NOMO-1 treated with dmso at 0.1 percent for 144 hours (cell line): ENCODE data around the gene RALY.

ENCODE experiments used
- DNase-seq: peaks from one replicate; lab custom pipeline; 2025; ENCODE audit not compliant: unreplicated experiment; lab: John Stamatoyannopoulos, UW

The RALY gene

GRCh38 chr20:34075647-34076046 is 81.9 kb downstream of the RALY start:
- no peak for DNase-seq

GRCh38 chr20:34076952-34077351 is 83.2 kb downstream of the RALY start:
- no peak for DNase-seq

- no peak for DNase-seq
Measured at GRCh38 chr20:34078540-34078939, 84.8 kb downstream of the RALY start.

DNA sequence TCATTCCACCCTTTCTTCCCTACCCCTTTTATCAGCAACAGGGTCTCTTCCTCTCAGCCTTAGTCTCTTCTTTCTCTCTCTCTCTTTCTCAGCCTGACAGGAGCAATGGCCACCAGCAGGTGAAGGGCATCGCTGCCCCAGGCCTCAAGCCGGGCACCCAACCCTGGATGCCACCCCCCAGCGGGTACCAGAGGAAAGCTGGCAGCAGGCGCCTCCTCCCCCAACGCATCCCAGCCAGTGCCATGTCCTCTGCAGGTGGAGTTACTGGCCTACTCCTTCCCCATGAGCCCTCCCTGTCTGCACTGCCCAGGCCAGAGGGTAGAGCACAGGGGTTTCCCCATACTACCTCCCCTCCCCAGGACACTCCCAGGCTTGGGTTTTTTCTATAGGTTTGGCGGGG is 86.1 kb downstream of the RALY start:
- DNase-seq, result no peak

DNA sequence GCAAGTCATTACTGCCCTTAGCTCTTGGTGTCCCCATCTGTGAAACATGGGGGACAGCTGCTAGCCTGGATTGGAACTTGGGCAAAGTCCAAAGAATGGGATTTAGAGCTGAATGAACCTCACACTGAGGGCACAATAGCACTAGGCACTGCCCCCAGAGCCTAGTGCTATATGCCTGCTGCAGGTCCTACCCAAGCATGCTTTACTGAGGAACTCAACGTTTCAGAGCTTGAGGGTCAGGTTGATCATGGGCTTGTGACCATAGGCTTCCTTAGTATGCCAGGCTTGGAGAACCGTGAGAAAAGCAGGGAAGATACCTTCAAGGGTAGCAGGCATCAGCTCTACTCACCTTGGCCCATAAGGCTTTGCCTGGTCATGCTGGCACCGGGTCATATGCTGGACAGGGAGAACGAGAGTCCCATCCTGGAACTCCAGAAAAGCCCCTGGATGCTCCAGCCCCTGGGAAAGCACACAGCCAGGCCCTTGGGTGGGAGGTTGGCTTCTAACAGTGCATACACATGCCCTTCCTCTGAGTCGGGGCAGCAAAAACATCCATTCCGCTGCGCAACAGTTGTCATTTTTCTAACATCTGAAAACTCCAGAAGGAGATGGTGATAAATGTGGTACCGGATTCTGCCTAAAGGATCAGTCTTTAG is 88.6 kb downstream of the RALY start:
- no peak for DNase-seq

DNA sequence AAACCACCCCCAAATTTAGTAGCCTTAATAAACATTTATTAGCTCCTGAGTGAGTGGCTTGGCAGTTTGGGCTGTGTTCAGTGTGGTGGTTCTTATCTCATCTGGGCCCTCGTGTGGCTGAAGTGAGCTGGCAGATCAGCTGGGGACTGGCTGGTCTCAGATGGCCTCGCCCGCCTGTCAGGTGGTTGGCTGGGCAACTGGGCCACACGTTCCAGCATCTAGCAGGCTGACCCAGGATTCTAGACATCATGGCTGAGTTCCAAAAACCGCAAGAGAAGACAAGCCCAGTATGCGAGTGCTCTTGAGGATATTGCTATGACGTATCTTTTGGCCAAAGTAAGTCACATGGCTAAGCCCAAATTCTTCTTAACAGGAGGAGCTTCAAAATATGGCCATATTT is 89.4 kb downstream of the RALY start:
- DNase-seq, result no peak

DNA sequence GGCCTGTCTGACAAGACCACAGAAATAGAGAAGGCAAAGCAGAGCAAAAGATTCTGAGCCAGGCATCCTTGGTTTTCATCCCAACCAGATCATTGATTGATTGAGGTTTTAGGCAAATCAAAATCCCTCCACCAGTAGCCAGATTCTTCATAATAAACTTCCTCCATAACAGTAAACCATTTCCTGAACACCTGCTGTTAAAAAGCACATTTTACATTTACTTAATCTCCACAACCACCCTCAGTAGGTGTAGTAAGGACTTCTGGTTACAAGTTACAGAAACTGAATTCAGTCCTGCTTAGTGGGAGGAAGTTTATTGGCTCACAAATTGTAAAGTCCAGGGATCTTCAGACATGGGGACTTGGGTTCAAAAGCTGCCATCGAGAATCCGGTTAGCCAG is 90.1 kb downstream of the RALY start:
- DNase-seq, result no peak

- DNase-seq, result no peak
Measured at GRCh38 chr20:34084227-34084923, 90.7 kb downstream of the RALY start.

GRCh38 chr20:34085544-34086040 is 91.9 kb downstream of the RALY start:
- no peak for DNase-seq

DNA sequence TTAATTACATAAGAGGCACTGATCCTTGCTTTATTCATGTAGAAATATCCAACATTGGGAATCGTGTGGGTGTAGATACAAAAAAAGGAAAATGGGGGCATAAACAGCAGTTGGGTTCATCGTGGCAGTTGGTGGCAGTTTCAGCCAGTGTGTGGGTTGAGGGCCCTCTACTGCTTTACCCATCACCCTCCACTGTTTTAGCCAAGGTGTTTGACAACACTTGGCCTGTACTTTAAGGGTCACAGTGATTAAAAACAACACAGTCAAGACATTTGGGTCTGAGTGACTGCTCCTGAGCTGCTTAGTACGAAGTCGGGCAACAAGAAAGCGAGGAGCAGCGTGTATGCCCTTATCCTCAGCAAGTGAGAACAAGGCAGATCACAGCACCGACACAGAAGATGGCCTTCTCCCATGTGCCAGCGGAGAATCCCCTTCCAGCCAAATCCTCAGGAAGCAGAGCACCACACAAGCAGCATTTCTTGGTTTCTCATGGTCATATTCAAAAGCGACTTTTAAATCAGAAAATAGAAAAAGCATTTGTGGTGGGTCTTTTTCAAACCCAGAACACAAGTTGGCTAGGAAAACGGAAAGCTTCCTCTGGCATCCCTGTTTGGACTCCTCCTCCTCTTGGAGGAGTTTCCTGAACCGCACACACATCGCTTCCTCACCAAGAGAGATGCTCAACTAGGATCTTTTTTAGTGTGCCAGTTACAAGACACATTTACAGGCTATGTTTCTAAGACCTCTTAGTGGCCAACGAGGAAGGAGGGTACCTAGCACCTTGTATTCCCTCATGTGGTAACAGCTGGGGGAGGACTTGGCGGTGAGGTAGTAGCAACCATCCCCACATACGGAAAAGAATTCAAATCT is 94.8 kb downstream of the RALY start:
- DNase-seq, result no peak

GRCh38 chr20:34089175-34089479 is 95.4 kb downstream of the RALY start:
- no peak for DNase-seq

DNA sequence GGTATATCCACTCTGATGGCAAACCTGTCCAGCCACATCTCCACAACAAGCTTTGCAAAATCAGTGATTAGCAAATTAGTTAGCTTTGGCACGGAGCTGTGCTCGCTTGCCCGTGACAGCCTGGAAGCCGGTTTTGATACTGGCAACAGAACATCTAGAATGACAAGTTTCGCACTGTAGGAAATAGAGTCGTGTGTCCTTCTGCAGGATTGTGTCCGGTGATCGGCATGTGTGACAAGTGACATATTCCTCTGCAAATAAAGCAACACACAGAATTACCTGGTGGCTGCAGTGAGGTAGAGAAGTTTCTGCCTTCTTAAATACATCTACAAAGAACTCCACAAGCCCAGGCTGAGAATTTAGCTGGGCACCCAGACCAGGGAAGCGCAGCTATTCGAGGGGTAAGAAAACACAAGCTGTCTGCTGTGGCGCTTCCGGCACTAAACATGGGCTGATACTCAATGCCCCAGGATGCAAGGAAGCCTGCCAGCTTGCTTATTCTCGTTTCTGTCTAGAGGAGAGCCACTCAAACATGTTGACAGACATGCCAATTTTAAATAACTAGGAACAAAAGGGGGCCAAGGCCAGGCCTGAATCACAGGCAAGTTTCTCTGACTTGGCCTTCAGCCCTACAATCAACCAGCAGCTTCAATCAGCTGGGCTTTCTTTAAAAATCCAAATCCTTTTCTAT is 96.1 kb downstream of the RALY start:
- no peak for DNase-seq

- DNase-seq, result no peak
Measured at GRCh38 chr20:34090645-34091044, 96.9 kb downstream of the RALY start.

- DNase-seq, result no peak
Measured at GRCh38 chr20:34091637-34092200, 98.0 kb downstream of the RALY start.

- no peak for DNase-seq
Measured at GRCh38 chr20:34093895-34094294, 100.2 kb downstream of the RALY start.

DNA sequence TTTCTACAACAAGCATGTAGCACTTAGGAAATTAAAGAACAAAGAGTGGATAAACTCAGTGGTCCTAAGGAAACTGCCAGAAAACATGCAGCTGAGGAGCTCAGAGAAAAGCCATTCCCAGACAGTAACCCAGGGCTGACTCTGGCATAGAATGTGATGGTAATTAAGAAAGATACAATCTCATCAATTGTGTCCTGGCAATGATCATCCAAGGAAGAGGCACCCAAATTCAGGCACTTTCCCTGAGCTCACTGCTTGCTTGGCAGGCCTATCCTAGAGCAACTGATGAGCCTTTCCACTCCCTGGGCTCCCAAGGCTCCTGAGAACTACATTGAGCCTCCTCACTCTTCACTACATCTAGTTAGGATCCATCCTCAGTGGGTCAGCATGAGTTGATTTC is 102.1 kb downstream of the RALY start:
- DNase-seq, result no peak

DNA sequence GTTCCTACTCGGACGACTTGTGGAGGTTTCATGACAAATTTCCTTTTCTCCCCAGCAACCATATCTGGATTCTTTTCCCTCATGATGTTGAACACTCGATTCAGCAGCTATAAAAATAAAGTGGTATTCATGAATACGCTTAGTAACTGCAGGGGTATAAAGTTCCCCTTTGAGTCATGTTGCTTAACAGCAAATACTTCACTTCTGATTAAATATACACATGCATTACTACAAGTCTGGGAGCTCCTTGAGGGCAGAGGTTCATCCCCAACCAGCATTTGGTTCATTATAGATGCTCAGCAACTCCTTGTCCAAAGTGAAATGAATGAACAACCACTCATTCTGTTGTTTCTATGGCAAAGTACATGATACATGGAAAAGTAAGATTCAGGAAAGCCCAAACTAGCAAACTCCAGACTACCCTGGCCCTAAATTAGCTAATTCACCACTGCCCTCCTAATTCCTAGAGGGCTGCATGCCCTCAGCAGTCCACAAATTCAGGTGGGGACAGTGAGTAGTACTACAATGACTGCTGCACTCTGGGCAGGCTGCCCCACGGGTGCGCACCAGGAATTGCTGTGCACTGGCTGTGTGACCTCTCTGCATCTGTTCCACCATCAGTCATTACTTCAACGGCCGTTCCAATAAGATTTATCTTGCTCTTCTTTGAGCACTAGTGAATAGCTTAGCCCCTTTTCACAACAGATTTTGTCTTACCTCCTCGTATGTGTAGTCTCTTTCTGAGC is 103.2 kb downstream of the RALY start:
- DNase-seq, result no peak

DNA sequence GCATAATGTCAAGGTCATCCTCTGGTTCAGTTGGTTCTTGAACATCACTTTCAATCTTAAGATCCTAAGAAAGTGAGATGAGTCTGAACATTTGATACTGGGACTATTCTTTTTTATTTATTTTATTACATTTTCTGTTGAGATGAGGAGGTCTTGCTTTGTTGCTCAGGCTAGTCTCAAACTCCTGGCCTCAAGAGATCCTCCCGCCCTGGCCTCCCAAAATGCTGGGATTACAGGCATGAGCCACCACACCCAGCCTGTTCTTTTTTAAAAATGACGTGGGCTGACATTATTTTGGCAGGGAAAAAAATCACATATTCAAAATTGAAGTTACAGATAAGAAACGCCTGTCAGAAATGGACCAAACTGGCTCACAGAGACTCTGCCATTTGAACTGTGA is 104.9 kb downstream of the RALY start:
- no peak for DNase-seq

- DNase-seq, result no peak
Measured at GRCh38 chr20:34099675-34100074, 106.0 kb downstream of the RALY start.

- no peak for DNase-seq
Measured at GRCh38 chr20:34100576-34100975, 106.9 kb downstream of the RALY start.
